GM12892 (cell line): Measurements from ENCODE around the gene DPYSL4.
"Not testable (repeated sequence)": the region's sequence is repeated elsewhere in the genome, so short reads cannot be mapped to it uniquely, and the experiment has no call there.

Experiments
- DNase-seq: peaks from one replicate; pipeline ENCODE4 v3.0.0; 2011; ENCODE audit not compliant: insufficient read length
- FAIRE-seq: peaks from 2 replicates; lab custom pipeline; 2011; peaks lifted over from hg19 to GRCh38; lab: Jason Lieb, UNC
- POLR2A ChIP-seq: IDR thresholded peaks from 2 replicates; pipeline ENCODE4 v1.6.1; 2011; ENCODE audit warnings: low read depth, low read length, control low read depth
- POLR2AphosphoS5 ChIP-seq: IDR thresholded peaks from 2 replicates; pipeline ENCODE4 v1.6.1; 2011; ENCODE audit warnings: low read depth, low read length, control low read depth
- TAF1 ChIP-seq: IDR thresholded peaks from 2 replicates; pipeline ENCODE4 v1.6.1; 2011; ENCODE audit warnings: low read depth, mild to moderate bottlenecking, control low read depth, low read length, borderline replicate concordance

The DPYSL4 gene

GRCh38 chr10:132205650-132206376, 19.1 kb downstream of the DPYSL4 start:
- DNase-seq (no peak), FAIRE-seq (no peak)
- TF ChIP-seq TAF1 = no peak

- FAIRE-seq = no peak
- TF ChIP-seq POLR2A = no peak
- no peak for TF ChIP-seq POLR2AphosphoS5
- TF ChIP-seq TAF1 = no peak
- no peak for DNase-seq
These were observed 19.6 kb downstream of the DPYSL4 start for GRCh38 chr10:132206377-132206745.

DNA sequence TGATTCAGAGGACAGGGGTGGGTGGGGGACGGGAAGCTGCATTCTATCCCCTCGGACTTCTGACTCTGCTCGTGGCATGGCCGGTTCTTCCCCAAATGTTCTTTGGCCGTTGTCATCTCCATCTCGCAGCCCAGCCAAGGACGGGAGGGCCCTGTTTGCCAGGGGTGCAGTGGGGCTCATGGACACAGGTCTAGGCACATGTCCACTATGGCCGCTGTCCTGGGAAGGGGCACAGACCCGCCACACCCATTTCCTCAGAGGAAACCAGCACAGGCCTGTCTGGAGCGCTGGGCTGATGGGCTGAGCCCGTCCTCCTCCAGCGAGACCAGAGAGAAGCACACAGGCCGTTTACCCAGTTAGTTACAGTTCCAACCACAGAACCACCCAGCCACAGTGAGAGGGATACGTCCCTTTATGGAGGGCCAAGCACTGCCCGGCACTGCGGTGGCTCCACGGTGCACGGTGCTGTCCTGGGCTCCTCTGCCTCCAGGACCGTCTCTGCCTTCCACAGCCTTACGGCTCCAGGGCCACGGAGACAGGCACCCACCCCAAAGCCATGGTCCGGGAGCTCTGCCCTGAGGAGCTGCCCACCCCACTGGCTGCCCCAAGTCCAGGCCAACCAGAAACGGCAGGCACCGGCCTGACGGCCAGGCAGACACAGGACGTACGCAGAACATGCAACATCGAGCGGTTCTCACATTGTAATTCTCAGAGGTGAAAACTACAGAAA, 20.2 kb downstream of the DPYSL4 start:
- DNase-seq (no peak), FAIRE-seq (no peak)
- TF ChIP-seq POLR2AphosphoS5 (no peak), POLR2A (no peak)

DNA sequence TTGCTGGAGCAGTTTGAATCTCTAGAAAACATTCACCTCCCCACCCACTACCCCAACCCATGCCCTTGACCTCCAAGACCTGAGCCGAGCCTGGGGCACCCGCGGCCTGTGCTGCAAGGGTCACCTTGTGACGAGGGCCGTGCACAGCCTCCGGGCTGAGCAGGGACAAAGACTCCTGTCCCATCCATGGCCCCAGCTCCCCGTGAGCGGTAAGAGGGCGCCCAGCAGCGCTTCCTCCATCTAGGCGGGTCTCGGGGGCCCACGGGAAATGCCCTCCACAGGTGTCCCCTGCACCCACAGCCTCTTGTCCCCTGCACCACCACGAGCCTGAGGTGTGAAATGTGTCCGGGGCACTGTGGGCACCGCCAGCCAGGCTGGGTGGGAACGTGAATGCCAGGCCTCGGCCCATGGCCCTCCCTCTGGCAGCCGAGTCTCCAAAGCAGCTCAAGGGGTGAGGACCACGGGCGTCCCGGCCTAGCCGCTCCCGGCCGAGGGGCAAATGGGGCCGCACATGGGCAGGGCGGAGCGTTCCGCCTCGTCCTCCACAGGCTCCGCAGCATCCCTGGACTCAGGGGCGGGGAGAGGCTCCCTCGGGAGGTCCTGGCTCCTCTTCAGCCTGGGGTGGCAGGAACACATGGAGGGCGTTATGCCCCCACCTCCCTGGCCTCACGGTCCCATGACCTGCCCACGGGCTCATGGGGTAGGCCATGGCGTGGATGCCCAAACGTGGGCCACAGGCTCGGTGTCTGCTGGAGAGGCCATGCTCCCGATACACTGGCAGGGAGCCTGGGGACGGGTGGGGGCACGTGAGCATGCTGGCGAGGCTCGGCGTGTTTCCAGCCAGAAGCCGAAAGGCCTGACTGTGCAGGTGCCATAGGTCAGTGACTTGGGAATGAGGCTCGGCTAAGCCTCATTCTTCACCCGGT, 21.1 kb downstream of the DPYSL4 start:
- FAIRE-seq (no peak), DNase-seq (no peak)
- TF ChIP-seq TAF1 (no peak), POLR2AphosphoS5 (no peak), POLR2A (no peak)

DNA sequence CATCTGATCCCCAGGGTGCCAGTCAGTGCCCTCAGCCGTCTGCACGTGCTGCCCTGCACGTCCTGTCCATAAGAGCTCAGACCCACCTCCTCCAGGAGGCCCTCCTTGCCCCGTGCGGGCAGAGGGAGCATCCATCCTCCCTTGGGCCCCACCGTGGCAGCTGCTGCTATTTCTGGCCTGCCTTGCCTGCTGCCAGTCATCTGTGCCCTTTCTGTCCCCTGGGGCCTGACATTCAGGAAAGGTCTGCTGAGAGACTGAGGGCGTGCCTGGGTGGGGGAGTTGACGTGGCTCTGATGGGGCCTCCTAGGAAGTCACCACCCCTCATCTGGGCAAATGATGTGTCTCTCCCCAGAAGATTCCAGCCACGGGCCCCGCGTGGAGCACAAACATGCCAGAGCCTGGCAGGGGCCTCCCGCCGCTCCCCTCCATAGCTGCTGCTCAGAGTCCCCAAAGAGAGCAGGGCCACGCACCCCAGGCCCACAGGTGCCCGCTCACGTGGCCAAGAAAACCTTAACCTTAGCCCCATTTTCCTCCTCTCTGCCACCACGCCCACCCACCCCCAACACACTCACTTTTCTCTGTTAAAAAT, 21.8 kb downstream of the DPYSL4 start:
- DNase-seq = no peak
- TF ChIP-seq TAF1 = no peak
- TF ChIP-seq POLR2A = no peak
- no peak for TF ChIP-seq POLR2AphosphoS5

DNA sequence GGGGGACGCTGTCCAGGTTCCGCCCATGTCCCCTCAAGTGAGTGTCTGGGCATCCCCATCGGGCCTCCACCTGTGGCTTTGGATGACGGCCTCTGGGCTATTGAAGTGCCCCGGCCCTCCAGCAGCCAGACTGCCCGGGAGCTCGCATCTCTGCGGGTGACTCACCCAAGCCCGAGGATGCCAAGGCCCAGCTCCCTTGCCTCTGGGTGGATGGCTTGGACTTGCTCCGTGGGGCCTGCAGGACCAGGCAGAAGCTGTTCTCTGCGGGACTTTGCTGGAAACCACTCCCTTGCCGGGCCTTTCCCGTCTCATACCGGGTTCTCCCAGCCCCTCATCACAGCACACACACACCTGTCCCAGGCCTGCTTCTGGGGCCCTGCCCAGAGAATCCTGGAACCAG, 22.4 kb downstream of the DPYSL4 start:
- FAIRE-seq (no peak), DNase-seq (no peak)
- TF ChIP-seq POLR2A = no peak
- no peak for TF ChIP-seq TAF1
- TF ChIP-seq POLR2AphosphoS5 = no peak

More for the DNA sequence above, 21.8 kb downstream of the DPYSL4 start:
- no peak for FAIRE-seq

GRCh38 chr10:132209978-132210530, 23.3 kb downstream of the DPYSL4 start:
- DNase-seq = no peak
- FAIRE-seq = no peak
- no peak for TF ChIP-seq POLR2A
- no peak for TF ChIP-seq POLR2AphosphoS5
- TF ChIP-seq TAF1 = no peak

GRCh38 chr10:132210766-132211165, 24.0 kb downstream of the DPYSL4 start:
- no peak for DNase-seq
- TF ChIP-seq TAF1 = no peak
- TF ChIP-seq POLR2A = no peak
- FAIRE-seq = no peak

- DNase-seq (no peak), FAIRE-seq (no peak)
- TF ChIP-seq POLR2A = no peak
- TF ChIP-seq POLR2AphosphoS5 = no peak
- TF ChIP-seq TAF1 = no peak
These were observed 24.5 kb downstream of the DPYSL4 start for GRCh38 chr10:132211246-132211645.

GRCh38 chr10:132212816-132213215, 26.1 kb downstream of the DPYSL4 start:
- FAIRE-seq (no peak), DNase-seq (no peak)
- TF ChIP-seq TAF1 (no peak), POLR2AphosphoS5 (no peak), POLR2A (no peak)

GRCh38 chr10:132213917-132214316, 27.2 kb downstream of the DPYSL4 start:
- DNase-seq (no peak), FAIRE-seq (no peak)
- no peak for TF ChIP-seq POLR2A
- TF ChIP-seq TAF1 = no peak
- no peak for TF ChIP-seq POLR2AphosphoS5

GRCh38 chr10:132216441-132216840, 29.7 kb downstream of the DPYSL4 start:
- not testable (repeated sequence) for FAIRE-seq, DNase-seq
